Neural progenitor cell (in vitro differentiated cells): ENCODE results near the gene TK2. TPM values are rescaled to one million over a fixed set of nuclear protein-coding genes. Genes with fewer than 3 reads are reported as not detected.
"Not testable (repeated sequence)": the region's sequence is repeated elsewhere in the genome, so short reads cannot be mapped to it uniquely, and the experiment has no call there.

Experiments
- DNase-seq: peaks from one replicate; pipeline ENCODE4 v3.0.0-alpha.2; 2016; ENCODE audit warnings: low spot score
- H2AFZ ChIP-seq: fragments of 200-600 bp; sonication (generic); replicated peaks from 2 replicates; pipeline ENCODE4 v1.6.1; 2016; ENCODE audit warnings: antibody characterized with exemption
- H3F3A ChIP-seq: fragments of 200-600 bp; sonication (generic); 2 replicates; pipeline ENCODE4 v1.6.1; 2016; ENCODE audit warnings: antibody characterized with exemption, low read depth
- H3K27ac ChIP-seq: fragments of 200-600 bp; sonication (generic); 2 replicates; pipeline ENCODE4 v1.5.1; 2016; ENCODE audit warnings: mild to moderate bottlenecking
- H3K27me3 ChIP-seq: fragments of 200-600 bp; sonication (generic); 2 replicates; pipeline ENCODE4 v1.6.1; 2016; ENCODE audit warnings: mild to moderate bottlenecking, moderate library complexity
- H3K36me3 ChIP-seq: fragments of 200-600 bp; sonication (generic); 2 replicates; pipeline ENCODE4 v1.5.1; 2016
- H3K4me1 ChIP-seq: fragments of 200-600 bp; sonication (generic); 2 replicates; pipeline ENCODE4 v1.6.1; 2016; ENCODE audit warnings: mixed run types
- H3K4me2 ChIP-seq: fragments of 200-600 bp; sonication (generic); 2 replicates; pipeline ENCODE4 v1.6.1; 2016
- H3K4me3 ChIP-seq: fragments of 200-600 bp; sonication (generic); 2 replicates; pipeline ENCODE4 v1.5.1; 2016
- H3K79me2 ChIP-seq: fragments of 200-600 bp; sonication (generic); 2 replicates; pipeline ENCODE4 v1.6.1; 2016; ENCODE audit warnings: low read depth
- H3K9ac ChIP-seq: fragments of 200-600 bp; sonication (generic); 2 replicates; pipeline ENCODE4 v1.6.1; 2016
- H3K9me3 ChIP-seq: fragments of 200-600 bp; sonication (generic); 2 replicates; pipeline ENCODE4 v1.5.1; 2016; ENCODE audit warnings: low read depth
- H4K20me1 ChIP-seq: fragments of 200-600 bp; sonication (generic); 2 replicates; pipeline ENCODE4 v1.6.1; 2016; ENCODE audit warnings: low read depth
- H3K27ac Mint-ChIP-seq: 3 replicates; pipeline ENCODE4 v1.8.0; 2021; ENCODE audit warnings: mixed read lengths
- H3K27me3 Mint-ChIP-seq: 2 replicates; pipeline ENCODE4 v1.8.0; 2022; ENCODE audit warnings: low read depth, mild to moderate bottlenecking, inconsistent platforms, moderate library complexity, mixed read lengths; ENCODE audit not compliant: insufficient read depth
- H3K36me3 Mint-ChIP-seq: 3 replicates; pipeline ENCODE4 v1.8.0; 2021; ENCODE audit warnings: mixed read lengths
- H3K4me1 Mint-ChIP-seq: 3 replicates; pipeline ENCODE4 v1.8.0; 2021; ENCODE audit warnings: mixed read lengths
- H3K4me3 Mint-ChIP-seq: 3 replicates; pipeline ENCODE4 v1.8.0; 2021; ENCODE audit warnings: mild to moderate bottlenecking, moderate library complexity, mixed read lengths
- H3K9me3 Mint-ChIP-seq: 3 replicates; pipeline ENCODE4 v1.8.0; 2020; ENCODE audit warnings: mixed read lengths
- EZH2 ChIP-seq: fragments of 200-600 bp; sonication (generic); IDR thresholded peaks from 2 replicates; pipeline ENCODE4 v1.6.1; 2017; ENCODE audit warnings: antibody characterized with exemption, mild to moderate bottlenecking, moderate library complexity
- EZH2phosphoT487 ChIP-seq: fragments of 200-600 bp; sonication (generic); IDR thresholded peaks from 2 replicates; pipeline ENCODE4 v1.6.1; 2017; ENCODE audit warnings: antibody characterized with exemption
- total RNA-seq: library from RNA; depleted of rRNA; stranded (reverse); fragments of >200 nt; gene quantifications from 2 replicates; pipeline ENCODE4 v1.2.3, GENCODE V29; 2015; ENCODE audit warnings: low replicate concordance
- TF ChIP-seq, protein P1 (sequence below): fragments of 200-600 bp; sonication (generic); IDR thresholded peaks from 2 replicates; pipeline ENCODE4 v1.5.1; 2017; ENCODE audit warnings: antibody characterized with exemption, mild to moderate bottlenecking

TK2 gene
- total RNA-seq, 1 donor from 2014 or later = 7.3 TPM

DNA sequence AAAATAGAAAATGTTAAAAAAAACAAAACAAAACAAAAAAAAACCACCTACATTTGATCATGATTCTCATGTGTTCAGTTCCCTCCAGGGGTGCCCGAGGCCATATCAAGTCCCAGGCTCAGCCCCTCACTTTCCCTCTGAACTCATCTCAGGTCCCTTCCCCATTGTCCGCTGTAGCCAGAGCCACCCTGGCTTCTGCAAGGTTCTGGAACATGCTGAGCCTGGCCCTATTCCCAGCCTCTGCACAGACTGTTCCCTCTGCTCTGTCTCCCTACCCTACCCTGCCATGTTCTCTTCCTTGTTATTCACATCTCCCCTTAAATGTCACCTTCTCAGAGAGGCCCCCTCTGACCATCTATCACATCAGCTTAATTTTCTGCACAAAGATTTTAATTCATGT lies 46.9 kb downstream of the TK2 start:
- DNase-seq = no peak
- Mint-ChIP-seq H3K27ac (no peak overlapping the region), H3K9me3 (peaks cover 6% of the 10 kb centered on the region), H3K4me1 (peaks cover 3% of the 10 kb centered on the region), H3K4me3 (no peak overlapping the region), H3K27me3 (peaks cover 6% of the 10 kb centered on the region), H3K36me3 (peaks cover 3% of the 10 kb centered on the region)
- Histone ChIP-seq H3K4me1 (no peaks in the 10 kb centered on the region), H2AFZ (no peak overlapping the region), H4K20me1 (no peaks in the 10 kb centered on the region), H3K27ac (no peak overlapping the region), H3K9me3 (no peaks in the 10 kb centered on the region), H3F3A (no peaks in the 10 kb centered on the region), H3K36me3 (no peaks in the 10 kb centered on the region), H3K79me2 (no peaks in the 10 kb centered on the region), H3K4me2 (no peak overlapping the region), H3K27me3 (no peaks in the 10 kb centered on the region), H3K4me3 (no peak overlapping the region), H3K9ac (no peak overlapping the region)
- TF ChIP-seq EZH2phosphoT487 (no peak), EZH2 (no peak)
- TF ChIP-seq, protein P1, sequence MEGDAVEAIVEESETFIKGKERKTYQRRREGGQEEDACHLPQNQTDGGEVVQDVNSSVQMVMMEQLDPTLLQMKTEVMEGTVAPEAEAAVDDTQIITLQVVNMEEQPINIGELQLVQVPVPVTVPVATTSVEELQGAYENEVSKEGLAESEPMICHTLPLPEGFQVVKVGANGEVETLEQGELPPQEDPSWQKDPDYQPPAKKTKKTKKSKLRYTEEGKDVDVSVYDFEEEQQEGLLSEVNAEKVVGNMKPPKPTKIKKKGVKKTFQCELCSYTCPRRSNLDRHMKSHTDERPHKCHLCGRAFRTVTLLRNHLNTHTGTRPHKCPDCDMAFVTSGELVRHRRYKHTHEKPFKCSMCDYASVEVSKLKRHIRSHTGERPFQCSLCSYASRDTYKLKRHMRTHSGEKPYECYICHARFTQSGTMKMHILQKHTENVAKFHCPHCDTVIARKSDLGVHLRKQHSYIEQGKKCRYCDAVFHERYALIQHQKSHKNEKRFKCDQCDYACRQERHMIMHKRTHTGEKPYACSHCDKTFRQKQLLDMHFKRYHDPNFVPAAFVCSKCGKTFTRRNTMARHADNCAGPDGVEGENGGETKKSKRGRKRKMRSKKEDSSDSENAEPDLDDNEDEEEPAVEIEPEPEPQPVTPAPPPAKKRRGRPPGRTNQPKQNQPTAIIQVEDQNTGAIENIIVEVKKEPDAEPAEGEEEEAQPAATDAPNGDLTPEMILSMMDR = no peak

DNA sequence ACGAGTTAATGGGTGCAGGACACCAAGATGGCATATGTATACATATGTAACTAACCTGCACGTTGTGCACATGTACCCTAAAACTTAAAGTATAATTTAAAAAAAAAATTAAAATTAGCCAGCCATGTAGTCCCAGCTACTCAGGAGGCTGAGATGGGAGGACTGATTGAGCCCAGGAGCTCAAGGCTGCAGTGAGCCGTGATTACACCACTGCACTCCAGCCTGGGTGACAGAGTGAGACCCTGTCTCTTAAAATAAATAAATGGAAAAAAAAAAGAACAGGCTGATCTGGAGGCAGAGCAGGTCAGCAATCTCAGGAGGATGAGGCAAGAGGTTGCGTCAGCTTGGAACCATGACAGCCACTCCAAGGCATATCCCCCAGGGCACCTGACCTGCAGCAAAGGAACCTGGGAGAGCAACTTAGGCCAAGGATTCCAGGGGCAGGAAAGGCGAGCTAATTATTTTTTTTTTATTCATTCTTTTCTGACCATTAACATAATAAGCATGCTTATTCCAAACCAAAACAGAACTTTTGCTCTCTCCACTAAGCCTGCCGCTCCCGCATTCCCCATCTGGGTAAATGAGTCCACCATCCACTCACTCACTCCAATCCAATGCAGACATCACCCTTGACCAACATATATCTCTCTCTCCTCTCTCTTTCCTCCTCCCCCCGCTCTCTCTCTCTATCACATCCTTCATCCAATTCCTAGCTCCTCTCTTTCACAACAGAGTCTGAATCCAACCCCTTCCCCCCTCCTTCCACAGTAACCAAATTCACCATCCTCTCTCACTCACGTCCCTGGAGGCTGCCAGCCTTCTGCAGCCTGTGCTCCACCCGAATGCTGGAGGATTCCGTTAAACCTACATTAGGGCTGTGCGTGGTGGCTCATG lies 47.7 kb downstream of the TK2 start:
- peaks cover 3% of the 10 kb centered on the region for H3K36me3 Mint-ChIP-seq
- Histone ChIP-seq H3K4me2 (no peak overlapping the region), H4K20me1 (no peaks in the 10 kb centered on the region), H3F3A (no peaks in the 10 kb centered on the region), H3K4me1 (no peaks in the 10 kb centered on the region), H3K27ac (no peak overlapping the region), H3K79me2 (no peaks in the 10 kb centered on the region), H3K4me3 (no peak overlapping the region), H3K27me3 (no peaks in the 10 kb centered on the region), H2AFZ (no peak overlapping the region), H3K36me3 (no peaks in the 10 kb centered on the region), H3K9me3 (no peaks in the 10 kb centered on the region), H3K9ac (no peak overlapping the region)
- no peak for DNase-seq
- H3K27me3 Mint-ChIP-seq = peaks cover 3% of the 10 kb centered on the region
- H3K4me3 Mint-ChIP-seq = no peak overlapping the region
- no peak overlapping the region for H3K27ac Mint-ChIP-seq
- no peak for TF ChIP-seq EZH2
- TF ChIP-seq, protein P1 = no peak
- no peak for TF ChIP-seq EZH2phosphoT487
- H3K9me3 Mint-ChIP-seq = peaks cover 7% of the 10 kb centered on the region
- H3K4me1 Mint-ChIP-seq = no peaks in the 10 kb centered on the region

DNA sequence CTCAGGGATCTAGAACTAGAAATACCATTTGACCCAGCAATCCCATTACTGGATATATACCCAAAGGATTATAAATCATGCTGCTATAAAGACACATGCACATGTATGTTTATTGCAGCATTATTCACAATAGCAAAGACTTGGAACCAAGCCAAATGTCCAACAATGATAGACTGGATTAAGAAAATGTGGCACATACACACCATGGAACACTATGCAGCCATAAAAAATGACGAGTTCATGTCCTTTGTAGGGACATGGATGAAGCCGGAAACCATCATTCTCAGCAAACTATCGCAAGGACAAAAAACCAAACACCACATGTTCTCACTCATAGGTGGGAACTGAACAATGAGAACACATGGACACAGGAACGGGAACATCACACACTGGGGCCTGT lies 48.4 kb downstream of the TK2 start:
- H4K20me1 ChIP-seq, H3K36me3 ChIP-seq, H3K4me3 Mint-ChIP-seq, H3K79me2 ChIP-seq, H3K9ac ChIP-seq, H3K4me2 ChIP-seq, H3K9me3 ChIP-seq, H2AFZ ChIP-seq, H3K27ac Mint-ChIP-seq, H3K27ac ChIP-seq, DNase-seq, H3K27me3 ChIP-seq, H3F3A ChIP-seq, H3K27me3 Mint-ChIP-seq, H3K36me3 Mint-ChIP-seq, H3K4me3 ChIP-seq, H3K4me1 ChIP-seq, H3K4me1 Mint-ChIP-seq: not testable (repeated sequence)
- H3K9me3 Mint-ChIP-seq = peaks cover 11% of the 10 kb centered on the region

DNA sequence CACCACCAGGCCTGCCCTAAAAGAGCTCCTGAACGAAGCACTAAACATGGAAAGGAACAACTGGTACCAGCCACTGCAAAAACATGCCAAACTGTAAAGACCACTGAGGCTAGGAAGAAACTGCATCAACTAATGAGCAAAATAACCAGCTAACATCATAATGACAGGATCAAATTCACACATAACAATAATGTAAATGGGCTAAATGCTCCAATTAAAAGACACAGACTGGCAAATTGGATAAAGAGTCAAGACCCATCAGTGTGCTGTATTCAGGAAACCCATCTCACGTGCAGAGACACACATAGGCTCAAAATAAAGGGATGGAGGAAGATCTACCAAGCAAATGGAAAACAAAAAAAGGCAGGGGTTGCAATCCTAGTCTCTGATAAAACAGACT lies 52.0 kb downstream of the TK2 start:
- H3K27ac Mint-ChIP-seq, H3K9me3 ChIP-seq, DNase-seq, H3K27me3 Mint-ChIP-seq, H3K4me1 Mint-ChIP-seq, H2AFZ ChIP-seq, H3K9ac ChIP-seq, H3K27me3 ChIP-seq, H3K4me3 Mint-ChIP-seq, H3K27ac ChIP-seq, H3K4me2 ChIP-seq, H3F3A ChIP-seq, H3K4me3 ChIP-seq, H3K36me3 ChIP-seq, H4K20me1 ChIP-seq, H3K4me1 ChIP-seq, H3K79me2 ChIP-seq, H3K36me3 Mint-ChIP-seq: not testable (repeated sequence)
- H3K9me3 Mint-ChIP-seq = peaks cover 19% of the 10 kb centered on the region

DNA sequence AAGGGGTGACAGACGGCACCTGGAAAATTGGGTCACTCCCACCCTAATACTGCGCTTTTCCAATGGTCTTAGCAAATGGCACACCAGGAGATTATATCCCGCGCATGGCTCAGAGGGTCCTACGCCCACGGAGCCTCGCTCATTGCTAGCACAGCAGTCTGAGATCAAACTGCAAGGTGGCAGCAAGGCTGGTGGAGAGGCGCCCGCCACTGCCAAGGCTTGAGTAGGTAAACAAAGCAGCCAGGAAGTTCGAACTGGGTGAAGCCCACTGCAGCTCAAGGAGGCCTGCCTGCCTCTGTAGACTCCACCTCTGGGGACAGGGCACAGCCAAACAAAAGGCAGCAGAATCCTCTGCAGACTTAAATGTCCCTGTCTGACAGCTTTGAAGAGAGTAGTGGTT lies 53.7 kb downstream of the TK2 start:
- H3K4me1 Mint-ChIP-seq, H3K36me3 Mint-ChIP-seq: not testable (repeated sequence)

More for the DNA sequence above, 53.7 kb downstream of the TK2 start:
- not testable (repeated sequence) for H3K9me3 ChIP-seq, H3K27me3 ChIP-seq, H3K36me3 ChIP-seq, H3K4me2 ChIP-seq, H3K27ac ChIP-seq, H3K4me3 ChIP-seq, DNase-seq, H3K27me3 Mint-ChIP-seq, H3K9ac ChIP-seq, H3K27ac Mint-ChIP-seq, H3F3A ChIP-seq, H3K4me3 Mint-ChIP-seq, H2AFZ ChIP-seq, H3K79me2 ChIP-seq, H4K20me1 ChIP-seq, H3K4me1 ChIP-seq
- H3K9me3 Mint-ChIP-seq = peaks cover 19% of the 10 kb centered on the region
